ENCODE measurements around the gene GRAMD1A.

- TF ChIP-seq CTCF (conservative IDR thresholded peaks at IDR 0.05; ENCODE audit: low read length) = no peak
- no peak for TF ChIP-seq EZH2phosphoT487 (IDR thresholded peaks at IDR 0.05; ENCODE audit: borderline replicate concordance)
Observed at GRCh38 chr19:35075202-35076025, 75.3 kb downstream of the GRAMD1A start.
